HG03439 (cell line): Measurements from ENCODE around the gene HEPACAM2.

Experiments used
- ATAC-seq: cut with Tn5 transposase; IDR thresholded peaks from one replicate; pipeline ENCODE4 v1.9.1; 2021; ENCODE audit warnings: mild to moderate bottlenecking, moderate library complexity; ENCODE audit not compliant: unreplicated experiment

HEPACAM2 gene

GRCh38 chr7:93203496-93203895 lies 22.8 kb downstream of the HEPACAM2 start:
- no peak for ATAC-seq

- ATAC-seq, result no peak
Measured at GRCh38 chr7:93202594-93203250, 23.5 kb downstream of the HEPACAM2 start.

- ATAC-seq, result no peak
Measured at GRCh38 chr7:93198472-93198871, 27.8 kb downstream of the HEPACAM2 start.

- ATAC-seq, result no peak
Measured at GRCh38 chr7:93196336-93196735, 29.9 kb downstream of the HEPACAM2 start.

- no peak for ATAC-seq
Measured at GRCh38 chr7:93194386-93194785, 31.9 kb downstream of the HEPACAM2 start.

- ATAC-seq, result no peak
Measured at GRCh38 chr7:93188870-93189634, 37.2 kb downstream of the HEPACAM2 start.

GRCh38 chr7:93185303-93186027 lies 40.8 kb downstream of the HEPACAM2 start:
- no peak for ATAC-seq

- no peak for ATAC-seq
Measured at GRCh38 chr7:93179173-93179572, 47.1 kb downstream of the HEPACAM2 start.

GRCh38 chr7:93178213-93178612 lies 48.1 kb downstream of the HEPACAM2 start:
- ATAC-seq, result no peak

- no peak for ATAC-seq
Measured at GRCh38 chr7:93176992-93177580, 49.2 kb downstream of the HEPACAM2 start.

- no peak for ATAC-seq
Measured at GRCh38 chr7:93175219-93175618, 51.0 kb downstream of the HEPACAM2 start.

GRCh38 chr7:93172683-93173082 lies 53.6 kb downstream of the HEPACAM2 start:
- ATAC-seq, result no peak

GRCh38 chr7:93171606-93172226 lies 54.6 kb downstream of the HEPACAM2 start:
- no peak for ATAC-seq

- peak; percentile 99 for ATAC-seq
Measured at GRCh38 chr7:93165447-93165846, 60.8 kb downstream of the HEPACAM2 start.

GRCh38 chr7:93164766-93165165 lies 61.5 kb downstream of the HEPACAM2 start:
- ATAC-seq, result no peak

GRCh38 chr7:93161181-93161762 lies 65.0 kb downstream of the HEPACAM2 start:
- ATAC-seq, result no peak

GRCh38 chr7:93160410-93160809 lies 65.9 kb downstream of the HEPACAM2 start:
- no peak for ATAC-seq

- ATAC-seq, result no peak
Measured at GRCh38 chr7:93159490-93159889, 66.8 kb downstream of the HEPACAM2 start.

- ATAC-seq, result no peak
Measured at GRCh38 chr7:93156884-93157283, 69.4 kb downstream of the HEPACAM2 start.

- ATAC-seq, result no peak
Measured at GRCh38 chr7:93150200-93150835, 76.0 kb downstream of the HEPACAM2 start.
